Hematopoietic multipotent progenitor cell (in vitro differentiated cells): Measurements from ENCODE around the gene VPS37B. TPM values are rescaled to one million over a fixed set of nuclear protein-coding genes. Genes with fewer than 3 reads are reported as not detected.

Source experiments
- DNase-seq, 3 donors: peaks; one replicate each; pipeline ENCODE4 v3.0.0-alpha.2; 2011 to 2015; ENCODE audit warnings: low read depth in 2 of 3, low spot score in 2 of 3
- total RNA-seq: library from RNA; depleted of rRNA; stranded (reverse); fragments of >200 nt; gene quantifications from one replicate; pipeline ENCODE4 v1.2.3, GENCODE V29; 2012

Gene VPS37B
- total RNA-seq, 1 donor, result 105 TPM

- no peak for DNase-seq
Measured at GRCh38 chr12:122855071-122855829, 40.7 kb downstream of the VPS37B start.

GRCh38 chr12:122854554-122854953 is 41.4 kb downstream of the VPS37B start:
- no peak for DNase-seq

GRCh38 chr12:122853582-122854245 is 42.2 kb downstream of the VPS37B start:
- DNase-seq, result no peak

GRCh38 chr12:122852336-122853275 is 43.3 kb downstream of the VPS37B start:
- no peak for DNase-seq

- DNase-seq, result no peak
Measured at GRCh38 chr12:122851820-122852219, 44.1 kb downstream of the VPS37B start.

- no peak for DNase-seq
Measured at GRCh38 chr12:122850695-122851350, 45.1 kb downstream of the VPS37B start.

- no peak for DNase-seq
Measured at GRCh38 chr12:122850048-122850445, 45.9 kb downstream of the VPS37B start.

- DNase-seq, result no peak
Measured at GRCh38 chr12:122849352-122850047, 46.4 kb downstream of the VPS37B start.

GRCh38 chr12:122848471-122849351 is 47.2 kb downstream of the VPS37B start:
- no peak for DNase-seq

- no peak for DNase-seq
Measured at GRCh38 chr12:122847921-122848421, 48.0 kb downstream of the VPS37B start.

- DNase-seq, result no peak
Measured at GRCh38 chr12:122847516-122847836, 48.4 kb downstream of the VPS37B start.

- no peak for DNase-seq
Measured at GRCh38 chr12:122846622-122847515, 49.1 kb downstream of the VPS37B start.

GRCh38 chr12:122845865-122846621 is 49.9 kb downstream of the VPS37B start:
- DNase-seq, result no peak

GRCh38 chr12:122845041-122845864 is 50.7 kb downstream of the VPS37B start:
- no peak for DNase-seq

- no peak for DNase-seq
Measured at GRCh38 chr12:122844366-122844971, 51.5 kb downstream of the VPS37B start.

GRCh38 chr12:122843455-122843854 is 52.5 kb downstream of the VPS37B start:
- DNase-seq, result no peak
